Neural progenitor cell (in vitro differentiated cells): ENCODE results near the gene PDZRN4. TPM values are rescaled to one million over a fixed set of nuclear protein-coding genes. Genes with fewer than 3 reads are reported as not detected.

ENCODE experiments used
- DNase-seq: peaks from one replicate; pipeline ENCODE4 v3.0.0-alpha.2; 2016; ENCODE audit warnings: low spot score
- H2AFZ ChIP-seq: fragments of 200-600 bp; sonication (generic); replicated peaks from 2 replicates; pipeline ENCODE4 v1.6.1; 2016; ENCODE audit warnings: antibody characterized with exemption
- H3F3A ChIP-seq: fragments of 200-600 bp; sonication (generic); 2 replicates; pipeline ENCODE4 v1.6.1; 2016; ENCODE audit warnings: antibody characterized with exemption, low read depth
- H3K27ac ChIP-seq: fragments of 200-600 bp; sonication (generic); 2 replicates; pipeline ENCODE4 v1.5.1; 2016; ENCODE audit warnings: mild to moderate bottlenecking
- H3K27me3 ChIP-seq: fragments of 200-600 bp; sonication (generic); 2 replicates; pipeline ENCODE4 v1.6.1; 2016; ENCODE audit warnings: mild to moderate bottlenecking, moderate library complexity
- H3K36me3 ChIP-seq: fragments of 200-600 bp; sonication (generic); 2 replicates; pipeline ENCODE4 v1.5.1; 2016
- H3K4me1 ChIP-seq: fragments of 200-600 bp; sonication (generic); 2 replicates; pipeline ENCODE4 v1.6.1; 2016; ENCODE audit warnings: mixed run types
- H3K4me2 ChIP-seq: fragments of 200-600 bp; sonication (generic); 2 replicates; pipeline ENCODE4 v1.6.1; 2016
- H3K4me3 ChIP-seq: fragments of 200-600 bp; sonication (generic); 2 replicates; pipeline ENCODE4 v1.5.1; 2016
- H3K79me2 ChIP-seq: fragments of 200-600 bp; sonication (generic); 2 replicates; pipeline ENCODE4 v1.6.1; 2016; ENCODE audit warnings: low read depth
- H3K9ac ChIP-seq: fragments of 200-600 bp; sonication (generic); 2 replicates; pipeline ENCODE4 v1.6.1; 2016
- H3K9me3 ChIP-seq: fragments of 200-600 bp; sonication (generic); 2 replicates; pipeline ENCODE4 v1.5.1; 2016; ENCODE audit warnings: low read depth
- H4K20me1 ChIP-seq: fragments of 200-600 bp; sonication (generic); 2 replicates; pipeline ENCODE4 v1.6.1; 2016; ENCODE audit warnings: low read depth
- H3K27ac Mint-ChIP-seq: 3 replicates; pipeline ENCODE4 v1.8.0; 2021; ENCODE audit warnings: mixed read lengths
- H3K27me3 Mint-ChIP-seq: 2 replicates; pipeline ENCODE4 v1.8.0; 2022; ENCODE audit warnings: low read depth, mild to moderate bottlenecking, inconsistent platforms, moderate library complexity, mixed read lengths; ENCODE audit not compliant: insufficient read depth
- H3K36me3 Mint-ChIP-seq: 3 replicates; pipeline ENCODE4 v1.8.0; 2021; ENCODE audit warnings: mixed read lengths
- H3K4me1 Mint-ChIP-seq: 3 replicates; pipeline ENCODE4 v1.8.0; 2021; ENCODE audit warnings: mixed read lengths
- H3K4me3 Mint-ChIP-seq: 3 replicates; pipeline ENCODE4 v1.8.0; 2021; ENCODE audit warnings: mild to moderate bottlenecking, moderate library complexity, mixed read lengths
- H3K9me3 Mint-ChIP-seq: 3 replicates; pipeline ENCODE4 v1.8.0; 2020; ENCODE audit warnings: mixed read lengths
- CTCF ChIP-seq: fragments of 200-600 bp; sonication (generic); IDR thresholded peaks from 2 replicates; pipeline ENCODE4 v1.5.1; 2017; ENCODE audit warnings: antibody characterized with exemption, mild to moderate bottlenecking
- EZH2 ChIP-seq: fragments of 200-600 bp; sonication (generic); IDR thresholded peaks from 2 replicates; pipeline ENCODE4 v1.6.1; 2017; ENCODE audit warnings: antibody characterized with exemption, mild to moderate bottlenecking, moderate library complexity
- EZH2phosphoT487 ChIP-seq: fragments of 200-600 bp; sonication (generic); IDR thresholded peaks from 2 replicates; pipeline ENCODE4 v1.6.1; 2017; ENCODE audit warnings: antibody characterized with exemption
- total RNA-seq: library from RNA; depleted of rRNA; stranded (reverse); fragments of >200 nt; gene quantifications from 2 replicates; pipeline ENCODE4 v1.2.3, GENCODE V29; 2015; ENCODE audit warnings: low replicate concordance

Gene PDZRN4
- total RNA-seq, 1 donor from 2014 or later, result 0.06 TPM

GRCh38 chr12:41264281-41264680 is 76.2 kb downstream of the PDZRN4 start:
- Histone ChIP-seq H4K20me1 (no peaks in the 10 kb centered on the region), H3K4me2 (no peak overlapping the region), H3K9ac (no peak overlapping the region), H3F3A (no peaks in the 10 kb centered on the region), H3K27ac (no peak overlapping the region), H3K9me3 (no peaks in the 10 kb centered on the region), H2AFZ (no peak overlapping the region), H3K27me3 (no peaks in the 10 kb centered on the region), H3K4me3 (no peak overlapping the region), H3K4me1 (no peaks in the 10 kb centered on the region), H3K79me2 (no peaks in the 10 kb centered on the region), H3K36me3 (no peaks in the 10 kb centered on the region)
- Mint-ChIP-seq H3K4me1 (no peaks in the 10 kb centered on the region), H3K27ac (no peak overlapping the region), H3K27me3 (no peaks in the 10 kb centered on the region), H3K9me3 (peaks cover 2% of the 10 kb centered on the region), H3K36me3 (no peaks in the 10 kb centered on the region), H3K4me3 (no peak overlapping the region)
- TF ChIP-seq CTCF (peak; percentile 55), EZH2 (no peak)
- no peak for DNase-seq

- H3K4me1 ChIP-seq, result no peaks in the 10 kb centered on the region
- H3K79me2 ChIP-seq, result no peaks in the 10 kb centered on the region
- Mint-ChIP-seq H3K27ac (no peak overlapping the region), H3K4me3 (no peak overlapping the region), H3K4me1 (no peaks in the 10 kb centered on the region), H3K36me3 (no peaks in the 10 kb centered on the region), H3K27me3 (no peaks in the 10 kb centered on the region), H3K9me3 (no peaks in the 10 kb centered on the region)
- H3K4me3 ChIP-seq, result no peak overlapping the region
- H3F3A ChIP-seq, result no peaks in the 10 kb centered on the region
- no peak overlapping the region for H3K27ac ChIP-seq
- no peak overlapping the region for H3K4me2 ChIP-seq
- no peak overlapping the region for H2AFZ ChIP-seq
- H3K9ac ChIP-seq, result no peak overlapping the region
- H4K20me1 ChIP-seq, result no peaks in the 10 kb centered on the region
- H3K27me3 ChIP-seq, result no peaks in the 10 kb centered on the region
- no peak for TF ChIP-seq EZH2phosphoT487
- no peak for TF ChIP-seq EZH2
- no peak for TF ChIP-seq CTCF
- H3K9me3 ChIP-seq, result no peaks in the 10 kb centered on the region
- DNase-seq, result no peak
- H3K36me3 ChIP-seq, result no peaks in the 10 kb centered on the region
Observed at GRCh38 chr12:41269056-41269455, 80.9 kb downstream of the PDZRN4 start.

GRCh38 chr12:41271489-41271888 is 83.4 kb downstream of the PDZRN4 start:
- Histone ChIP-seq H3K79me2 (no peaks in the 10 kb centered on the region), H3K36me3 (no peaks in the 10 kb centered on the region), H3K4me1 (no peaks in the 10 kb centered on the region), H3K9me3 (no peaks in the 10 kb centered on the region), H3K9ac (no peak overlapping the region), H3F3A (no peaks in the 10 kb centered on the region), H4K20me1 (no peaks in the 10 kb centered on the region), H3K27ac (no peak overlapping the region), H3K4me3 (no peak overlapping the region), H3K27me3 (no peaks in the 10 kb centered on the region), H3K4me2 (no peak overlapping the region), H2AFZ (no peak overlapping the region)
- no peaks in the 10 kb centered on the region for H3K36me3 Mint-ChIP-seq
- no peak overlapping the region for H3K27ac Mint-ChIP-seq
- no peaks in the 10 kb centered on the region for H3K27me3 Mint-ChIP-seq
- no peak for DNase-seq
- TF ChIP-seq EZH2phosphoT487 (no peak), CTCF (no peak), EZH2 (no peak)
- no peaks in the 10 kb centered on the region for H3K4me1 Mint-ChIP-seq
- H3K9me3 Mint-ChIP-seq, result no peaks in the 10 kb centered on the region
- no peak overlapping the region for H3K4me3 Mint-ChIP-seq

GRCh38 chr12:41274643-41275042 is 86.5 kb downstream of the PDZRN4 start:
- Mint-ChIP-seq H3K9me3 (no peaks in the 10 kb centered on the region), H3K4me3 (no peak overlapping the region)
- TF ChIP-seq CTCF (no peak), EZH2 (no peak), EZH2phosphoT487 (no peak)

More at GRCh38 chr12:41274643-41275042, 86.5 kb downstream of the PDZRN4 start:
- H3K9ac ChIP-seq, result no peak overlapping the region
- H3K4me2 ChIP-seq, result no peak overlapping the region
- no peaks in the 10 kb centered on the region for H3F3A ChIP-seq
- peaks cover 10% of the 10 kb centered on the region for H3K4me1 ChIP-seq
- H4K20me1 ChIP-seq, result no peaks in the 10 kb centered on the region
- DNase-seq, result no peak
- no peaks in the 10 kb centered on the region for H3K36me3 ChIP-seq
- no peak overlapping the region for H3K27ac Mint-ChIP-seq
- no peak overlapping the region for H3K27ac ChIP-seq
- no peak overlapping the region for H2AFZ ChIP-seq
- H3K9me3 ChIP-seq, result no peaks in the 10 kb centered on the region
- no peaks in the 10 kb centered on the region for H3K27me3 ChIP-seq
- H3K4me3 ChIP-seq, result no peak overlapping the region
- H3K36me3 Mint-ChIP-seq, result no peaks in the 10 kb centered on the region
- no peaks in the 10 kb centered on the region for H3K79me2 ChIP-seq
- no peaks in the 10 kb centered on the region for H3K27me3 Mint-ChIP-seq
- H3K4me1 Mint-ChIP-seq, result peaks cover 9% of the 10 kb centered on the region
